Measurements from ENCODE around the gene TPBGL. TPM values are rescaled to one million over a fixed set of nuclear protein-coding genes. Genes with fewer than 3 reads are reported as not detected.

TPBGL gene
- 0.16 to 0.26 TPM (median 0.19 TPM) in 5 replicates for total RNA-seq (2022; extraction: Qiagen RNA extraction)

GRCh38 chr11:75240311-75241035, at the start of gene TPBGL:
TPBGL (plus strand) TSS chr11:75240774; CDS start chr11:75241050, 276 bp downstream.

Other genes with a start within 250 kb of the TPBGL start
- not detected in 5 replicates for gene OR2AT4, start 143.9 kb upstream of the TPBGL start, total RNA-seq (2022; extraction: Qiagen RNA extraction)
- gene SLCO2B1, start 89.7 kb upstream of the TPBGL start, total RNA-seq (2022; extraction: Qiagen RNA extraction): 3.4 to 4.5 TPM (median 3.5 TPM) in 5 replicates
- 16.2 to 30.9 TPM (median 29.5 TPM) in 5 replicates for gene ARRB1, start 110.9 kb downstream of the TPBGL start, total RNA-seq (2022; extraction: Qiagen RNA extraction)
- gene RPS3, start 158.7 kb downstream of the TPBGL start, total RNA-seq (2022; extraction: Qiagen RNA extraction): 3,250 to 4,590 TPM (median 3,325 TPM) in 5 replicates
- gene KLHL35, start 192.4 kb downstream of the TPBGL start, total RNA-seq (2022; extraction: Qiagen RNA extraction): 0.87 to 1.3 TPM (median 0.98 TPM) in 5 replicates